ENCODE results near the gene LRRC27. TPM values are rescaled to one million over a fixed set of nuclear protein-coding genes. Genes with fewer than 3 reads are reported as not detected.

The LRRC27 gene
- polyA plus RNA-seq, 2 donors, result 2.3 to 2.6 TPM

GRCh38 chr10:132360766-132361447 is 28.9 kb downstream of the LRRC27 start:
- Histone ChIP-seq H3K27ac (ENCODE audit: low read depth in 2 of 2, low read length in 1 of 2) (no peak overlapping the region), H3K27me3 (ENCODE audit: control insufficient read depth in 1 of 2, insufficient read depth in 2 of 2, low read length in 2 of 2) (no peaks in the 10 kb centered on the region), H3K4me1 (ENCODE audit: control insufficient read depth in 2 of 2, insufficient read depth in 2 of 2, low read length in 1 of 2) (no peaks in the 10 kb centered on the region), H3K4me3 (ENCODE audit: low read depth in 1 of 2, low read length in 2 of 2) (no peak overlapping the region), H3K9me3 (ENCODE audit: control insufficient read depth in 2 of 2, insufficient read depth in 1 of 2, low read depth in 1 of 2, low read length in 1 of 2) (no peaks in the 10 kb centered on the region), H3K36me3 (ENCODE audit: control insufficient read depth in 2 of 2, insufficient read depth in 2 of 2, low read length in 1 of 2) (peaks cover 0 to 3% of the 10 kb centered on the region in 2 donors)
- 73 to 79% methylated on average over 22 of the region's 22 CpGs for WGBS, 2 donors

GRCh38 chr10:132361581-132362101 is 29.6 kb downstream of the LRRC27 start:
- Histone ChIP-seq H3K9me3 (ENCODE audit: control insufficient read depth in 2 of 2, insufficient read depth in 1 of 2, low read depth in 1 of 2, low read length in 1 of 2) (no peaks in the 10 kb centered on the region), H3K4me3 (ENCODE audit: low read depth in 1 of 2, low read length in 2 of 2) (no peak overlapping the region), H3K27me3 (ENCODE audit: control insufficient read depth in 1 of 2, insufficient read depth in 2 of 2, low read length in 2 of 2) (no peaks in the 10 kb centered on the region), H3K36me3 (ENCODE audit: control insufficient read depth in 2 of 2, insufficient read depth in 2 of 2, low read length in 1 of 2) (peaks cover under 1 to 8% of the 10 kb centered on the region in 2 donors), H3K4me1 (ENCODE audit: control insufficient read depth in 2 of 2, insufficient read depth in 2 of 2, low read length in 1 of 2) (no peaks in the 10 kb centered on the region), H3K27ac (ENCODE audit: low read depth in 2 of 2, low read length in 1 of 2) (no peak overlapping the region)
- WGBS, 2 donors, result 90 to 95% methylated on average over 11 to 15 of the region's 15 CpGs

GRCh38 chr10:132362151-132362611 is 30.2 kb downstream of the LRRC27 start:
- no peaks in the 10 kb centered on the region for H3K4me1 ChIP-seq (ENCODE audit: control insufficient read depth in 2 of 2, insufficient read depth in 2 of 2, low read length in 1 of 2)
- H3K27ac ChIP-seq (ENCODE audit: low read depth in 2 of 2, low read length in 1 of 2), result no peak overlapping the region
- no peak overlapping the region for H3K4me3 ChIP-seq (ENCODE audit: low read depth in 1 of 2, low read length in 2 of 2)
- WGBS, 2 donors, result 81 to 83% methylated on average over 12 of the region's 12 CpGs
- H3K9me3 ChIP-seq (ENCODE audit: control insufficient read depth in 2 of 2, insufficient read depth in 1 of 2, low read depth in 1 of 2, low read length in 1 of 2), result no peaks in the 10 kb centered on the region
- H3K27me3 ChIP-seq (ENCODE audit: control insufficient read depth in 1 of 2, insufficient read depth in 2 of 2, low read length in 2 of 2), result no peaks in the 10 kb centered on the region
- H3K36me3 ChIP-seq (ENCODE audit: control insufficient read depth in 2 of 2, insufficient read depth in 2 of 2, low read length in 1 of 2), result peaks cover 3 to 9% of the 10 kb centered on the region in 2 donors

DNA sequence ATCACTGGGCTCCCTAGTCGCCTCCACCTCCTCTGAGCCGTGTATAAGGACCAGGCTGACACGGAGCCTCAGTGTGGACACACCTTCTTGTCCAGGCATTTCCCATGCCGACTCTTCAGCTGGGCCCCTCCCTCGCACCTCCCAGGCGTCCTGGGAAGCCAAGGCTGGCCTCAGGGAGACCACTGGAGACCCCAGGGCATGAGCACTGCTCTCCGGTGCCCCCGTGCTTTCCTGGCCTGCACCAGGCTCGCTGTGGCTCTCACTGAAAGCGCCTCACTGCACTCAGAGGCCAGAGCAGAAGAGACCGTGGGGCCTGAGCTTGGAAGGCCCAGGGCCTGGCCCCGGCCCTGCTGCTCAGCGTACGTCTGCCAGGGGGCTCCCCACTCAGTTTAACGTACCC is 31.4 kb downstream of the LRRC27 start:
- no peak overlapping the region for H3K4me3 ChIP-seq (ENCODE audit: low read depth in 1 of 2, low read length in 2 of 2)
- peaks cover 3 to 9% of the 10 kb centered on the region in 2 donors for H3K36me3 ChIP-seq (ENCODE audit: control insufficient read depth in 2 of 2, insufficient read depth in 2 of 2, low read length in 1 of 2)
- no peaks in the 10 kb centered on the region for H3K9me3 ChIP-seq (ENCODE audit: control insufficient read depth in 2 of 2, insufficient read depth in 1 of 2, low read depth in 1 of 2, low read length in 1 of 2)
- no peak overlapping the region for H3K27ac ChIP-seq (ENCODE audit: low read depth in 2 of 2, low read length in 1 of 2)
- no peaks in the 10 kb centered on the region for H3K27me3 ChIP-seq (ENCODE audit: control insufficient read depth in 1 of 2, insufficient read depth in 2 of 2, low read length in 2 of 2)
- no peaks in the 10 kb centered on the region for H3K4me1 ChIP-seq (ENCODE audit: control insufficient read depth in 2 of 2, insufficient read depth in 2 of 2, low read length in 1 of 2)
- WGBS, 2 donors, result 88 to 89% methylated on average over 15 of the region's 15 CpGs

- Histone ChIP-seq H3K4me3 (ENCODE audit: low read depth in 1 of 2, low read length in 2 of 2) (no peak overlapping the region), H3K4me1 (ENCODE audit: control insufficient read depth in 2 of 2, insufficient read depth in 2 of 2, low read length in 1 of 2) (no peaks in the 10 kb centered on the region), H3K27me3 (ENCODE audit: control insufficient read depth in 1 of 2, insufficient read depth in 2 of 2, low read length in 2 of 2) (no peaks in the 10 kb centered on the region), H3K27ac (ENCODE audit: low read depth in 2 of 2, low read length in 1 of 2) (no peak overlapping the region), H3K9me3 (ENCODE audit: control insufficient read depth in 2 of 2, insufficient read depth in 1 of 2, low read depth in 1 of 2, low read length in 1 of 2) (no peaks in the 10 kb centered on the region), H3K36me3 (ENCODE audit: control insufficient read depth in 2 of 2, insufficient read depth in 2 of 2, low read length in 1 of 2) (peaks cover 3 to 9% of the 10 kb centered on the region in 2 donors)
- WGBS, 2 donors, result 57 to 66% methylated on average over 14 to 16 of the region's 16 CpGs
Observed at GRCh38 chr10:132363921-132364593, 32.1 kb downstream of the LRRC27 start.

DNA sequence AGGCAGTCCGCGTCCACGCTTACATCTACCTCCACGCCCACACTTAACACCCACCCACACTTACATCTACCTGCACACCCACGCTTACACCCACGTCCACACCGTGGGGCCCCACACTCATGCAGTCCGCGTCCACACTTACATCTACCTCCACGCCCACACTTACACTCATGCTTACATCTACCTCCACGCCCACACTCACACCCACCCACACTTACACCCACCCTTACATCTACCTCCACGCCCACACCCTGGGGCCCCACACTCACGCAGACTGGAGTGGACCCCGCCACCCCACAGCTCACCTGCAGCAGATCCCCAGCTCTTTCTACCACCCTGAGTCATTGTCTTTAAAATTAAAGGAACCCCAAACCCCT is 32.6 kb downstream of the LRRC27 start:
- no peaks in the 10 kb centered on the region for H3K4me1 ChIP-seq (ENCODE audit: control insufficient read depth in 2 of 2, insufficient read depth in 2 of 2, low read length in 1 of 2)
- no peaks in the 10 kb centered on the region for H3K9me3 ChIP-seq (ENCODE audit: control insufficient read depth in 2 of 2, insufficient read depth in 1 of 2, low read depth in 1 of 2, low read length in 1 of 2)
- H3K27me3 ChIP-seq (ENCODE audit: control insufficient read depth in 1 of 2, insufficient read depth in 2 of 2, low read length in 2 of 2), result no peaks in the 10 kb centered on the region
- H3K36me3 ChIP-seq (ENCODE audit: control insufficient read depth in 2 of 2, insufficient read depth in 2 of 2, low read length in 1 of 2), result peaks cover 3 to 9% of the 10 kb centered on the region in 2 donors
- no peak overlapping the region for H3K27ac ChIP-seq (ENCODE audit: low read depth in 2 of 2, low read length in 1 of 2)
- 56 to 84% methylated on average over 5 to 13 of the region's 14 CpGs for WGBS, 2 donors
- no peak overlapping the region for H3K4me3 ChIP-seq (ENCODE audit: low read depth in 1 of 2, low read length in 2 of 2)

GRCh38 chr10:132365102-132365501 is 33.1 kb downstream of the LRRC27 start:
- Histone ChIP-seq H3K9me3 (ENCODE audit: control insufficient read depth in 2 of 2, insufficient read depth in 1 of 2, low read depth in 1 of 2, low read length in 1 of 2) (no peaks in the 10 kb centered on the region), H3K27ac (ENCODE audit: low read depth in 2 of 2, low read length in 1 of 2) (no peak overlapping the region), H3K27me3 (ENCODE audit: control insufficient read depth in 1 of 2, insufficient read depth in 2 of 2, low read length in 2 of 2) (no peaks in the 10 kb centered on the region), H3K4me3 (ENCODE audit: low read depth in 1 of 2, low read length in 2 of 2) (no peak overlapping the region), H3K36me3 (ENCODE audit: control insufficient read depth in 2 of 2, insufficient read depth in 2 of 2, low read length in 1 of 2) (peaks cover 3 to 9% of the 10 kb centered on the region in 2 donors), H3K4me1 (ENCODE audit: control insufficient read depth in 2 of 2, insufficient read depth in 2 of 2, low read length in 1 of 2) (no peaks in the 10 kb centered on the region)
- 91% methylated on average over 9 of the region's 9 CpGs for WGBS, 2 donors

- WGBS, 2 donors, result 96 to 97% methylated on average over 8 of the region's 8 CpGs
- Histone ChIP-seq H3K27me3 (ENCODE audit: control insufficient read depth in 1 of 2, insufficient read depth in 2 of 2, low read length in 2 of 2) (no peaks in the 10 kb centered on the region), H3K4me1 (ENCODE audit: control insufficient read depth in 2 of 2, insufficient read depth in 2 of 2, low read length in 1 of 2) (no peaks in the 10 kb centered on the region), H3K36me3 (ENCODE audit: control insufficient read depth in 2 of 2, insufficient read depth in 2 of 2, low read length in 1 of 2) (peaks cover 3 to 9% of the 10 kb centered on the region in 2 donors), H3K4me3 (ENCODE audit: low read depth in 1 of 2, low read length in 2 of 2) (no peak overlapping the region), H3K9me3 (ENCODE audit: control insufficient read depth in 2 of 2, insufficient read depth in 1 of 2, low read depth in 1 of 2, low read length in 1 of 2) (no peaks in the 10 kb centered on the region), H3K27ac (ENCODE audit: low read depth in 2 of 2, low read length in 1 of 2) (no peak overlapping the region)
Observed at GRCh38 chr10:132366006-132366405, 34.0 kb downstream of the LRRC27 start.

- no peak overlapping the region for H3K4me3 ChIP-seq (ENCODE audit: low read depth in 1 of 2, low read length in 2 of 2)
- 82 to 84% methylated on average over 9 of the region's 9 CpGs for WGBS, 2 donors
- H3K36me3 ChIP-seq (ENCODE audit: control insufficient read depth in 2 of 2, insufficient read depth in 2 of 2, low read length in 1 of 2), result peaks cover 3 to 9% of the 10 kb centered on the region in 2 donors
- no peaks in the 10 kb centered on the region for H3K27me3 ChIP-seq (ENCODE audit: control insufficient read depth in 1 of 2, insufficient read depth in 2 of 2, low read length in 2 of 2)
- no peaks in the 10 kb centered on the region for H3K9me3 ChIP-seq (ENCODE audit: control insufficient read depth in 2 of 2, insufficient read depth in 1 of 2, low read depth in 1 of 2, low read length in 1 of 2)
- no peak overlapping the region for H3K27ac ChIP-seq (ENCODE audit: low read depth in 2 of 2, low read length in 1 of 2)
- H3K4me1 ChIP-seq (ENCODE audit: control insufficient read depth in 2 of 2, insufficient read depth in 2 of 2, low read length in 1 of 2), result no peaks in the 10 kb centered on the region
Observed at GRCh38 chr10:132366499-132366898, 34.5 kb downstream of the LRRC27 start.
